Measurements from ENCODE around the gene HOXA1. TPM values are rescaled to one million over a fixed set of nuclear protein-coding genes. Genes with fewer than 3 reads are reported as not detected.

Gene HOXA1
- total RNA-seq, 1 donor from 2014 or later = 0.55 TPM

GRCh38 chr7:27066148-27066547 lies 29.7 kb downstream of the HOXA1 start:
- POLR2A ChIA-PET = no interaction called here
- no peak overlapping the region for H3K27ac Mint-ChIP-seq
- no peak for TF ChIP-seq CTCF (IDR thresholded peaks at IDR 0.05)

GRCh38 chr7:27065709-27066108 lies 30.1 kb downstream of the HOXA1 start:
- TF ChIP-seq CTCF (IDR thresholded peaks at IDR 0.05) = no peak
- Mint-ChIP-seq H3K27ac (no peak overlapping the region), H3K36me3 (ENCODE audit: low read depth) (no peaks in the 10 kb centered on the region), H3K9me3 (no peaks in the 10 kb centered on the region), H3K27me3 (no peaks in the 10 kb centered on the region), H3K4me3 (no peak overlapping the region), H3K4me1 (no peaks in the 10 kb centered on the region)
- ATAC-seq (ENCODE audit: low read depth) (no peak), DNase-seq (no peak)
- intact Hi-C loops (cut with micrococcal nuclease) = no loop called here
- CTCF ChIA-PET = no interaction called here
- POLR2A ChIA-PET = no interaction called here

More at GRCh38 chr7:27066148-27066547, 29.7 kb downstream of the HOXA1 start:
- Mint-ChIP-seq H3K27me3 (no peaks in the 10 kb centered on the region), H3K9me3 (no peaks in the 10 kb centered on the region), H3K4me3 (no peak overlapping the region), H3K4me1 (no peaks in the 10 kb centered on the region), H3K36me3 (ENCODE audit: low read depth) (no peaks in the 10 kb centered on the region)
- no peak for DNase-seq
- no peak for ATAC-seq (ENCODE audit: low read depth)
- intact Hi-C loops (cut with micrococcal nuclease) = no loop called here
- CTCF ChIA-PET = no interaction called here

GRCh38 chr7:27064661-27065060 lies 31.1 kb downstream of the HOXA1 start:
- peaks cover 5% of the 10 kb centered on the region for H3K27me3 Mint-ChIP-seq
- TF ChIP-seq CTCF (IDR thresholded peaks at IDR 0.05) = no peak
- no peak overlapping the region for H3K27ac Mint-ChIP-seq
- intact Hi-C loops (cut with micrococcal nuclease) = no loop called here
- no peaks in the 10 kb centered on the region for H3K4me1 Mint-ChIP-seq
- ChIA-PET POLR2A (no interaction called here), CTCF (no interaction called here)
- H3K9me3 Mint-ChIP-seq = no peaks in the 10 kb centered on the region
- no peak overlapping the region for H3K4me3 Mint-ChIP-seq
- no peak for DNase-seq
- ATAC-seq (ENCODE audit: low read depth) = no peak
- H3K36me3 Mint-ChIP-seq (ENCODE audit: low read depth) = no peaks in the 10 kb centered on the region

- Mint-ChIP-seq H3K36me3 (ENCODE audit: low read depth) (no peaks in the 10 kb centered on the region), H3K27ac (no peak overlapping the region), H3K4me1 (no peaks in the 10 kb centered on the region), H3K27me3 (peaks cover 9% of the 10 kb centered on the region), H3K4me3 (no peak overlapping the region), H3K9me3 (no peaks in the 10 kb centered on the region)
- ChIA-PET POLR2A (no interaction called here), CTCF (no interaction called here)
- no peak for TF ChIP-seq CTCF (IDR thresholded peaks at IDR 0.05)
- DNase-seq (no peak), ATAC-seq (ENCODE audit: low read depth) (no peak)
- intact Hi-C loops (cut with micrococcal nuclease) = no loop called here
Measured at GRCh38 chr7:27064159-27064558, 31.6 kb downstream of the HOXA1 start.

GRCh38 chr7:27062946-27063345 lies 32.9 kb downstream of the HOXA1 start:
- H3K36me3 Mint-ChIP-seq (ENCODE audit: low read depth) = no peaks in the 10 kb centered on the region
- DNase-seq = no peak
- no peaks in the 10 kb centered on the region for H3K4me1 Mint-ChIP-seq
- H3K9me3 Mint-ChIP-seq = no peaks in the 10 kb centered on the region
- H3K27me3 Mint-ChIP-seq = peaks cover 12% of the 10 kb centered on the region
- H3K27ac Mint-ChIP-seq = no peak overlapping the region
- no peak for TF ChIP-seq CTCF (IDR thresholded peaks at IDR 0.05)
- ChIA-PET CTCF (no interaction called here), POLR2A (no interaction called here)
- H3K4me3 Mint-ChIP-seq = no peak overlapping the region
- intact Hi-C loops (cut with micrococcal nuclease) = no loop called here
- no peak for ATAC-seq (ENCODE audit: low read depth)

Data from activated B cell treated with CpG ODN at 0.5 μM for 24 hours (primary cell).